HepG2 (cell line): ENCODE measurements around the gene ADARB1. TPM values are rescaled to one million over a fixed set of nuclear protein-coding genes. Genes with fewer than 3 reads are reported as not detected.

ENCODE experiments used
- ATAC-seq: fragments of 200-7000 bp; cut with Tn5 transposase; 3 replicates; pipeline ENCODE4 v1.9.1; 2020; ENCODE audit warnings: mild to moderate bottlenecking, moderate library complexity
- BruUV-seq: library from RNA; stranded (reverse); fragments of 400-500 nt; replicated peaks from 2 replicates; lab custom pipeline; 2021; lab: Mats Ljungman, UMichigan
- CTCF ChIA-PET: fragments of 300-600 bp; formaldehyde crosslinking; extraction: SDS; loops from one replicate; lab custom pipeline; 2021; ENCODE audit warnings: low total read pairs, inconsistent platforms, low intra/inter-chr PET ratio; lab: Yijun Ruan, JAX
- POLR2A ChIA-PET: fragments of 350-600 bp; sonication (Branson Sonifier 250); formaldehyde crosslinking; loops from one replicate; lab custom pipeline; 2020; ENCODE audit warnings: antibody characterized with exemption, inconsistent platforms; lab: Yijun Ruan, JAX
- DNase-seq: peaks from one replicate; pipeline ENCODE4 v3.0.0-alpha.2; 2015; ENCODE audit warnings: low spot score
- FAIRE-seq: peaks from 3 replicates; lab custom pipeline; 2011; peaks lifted over from hg19 to GRCh38; lab: Jason Lieb, UNC
- H2AFZ ChIP-seq: one replicate; pipeline ENCODE4 v1.6.1; 2011; ENCODE audit warnings: low read length, inconsistent platforms
- H3K27ac ChIP-seq: fragments of 300-600 bp; 3 replicates; pipeline ENCODE4 v1.8.0; 2011; ENCODE audit warnings: mixed run types, mild to moderate bottlenecking, mixed read lengths, low read length, inconsistent platforms; ENCODE audit not compliant: insufficient read depth; ENCODE audit errors: extremely low read length
- H3K27me3 ChIP-seq, 2 experiments: fragments of 200-600 bp in 1 of 2; 2 replicates in 1 of 2; 3 replicates in 1 of 2; pipeline versions ENCODE4 v1.6.0 to v1.8.0; 2011; ENCODE audit warnings: low read length in 2 of 2, mild to moderate bottlenecking in 2 of 2, moderate library complexity in 2 of 2, inconsistent platforms in 1 of 2; ENCODE audit not compliant: insufficient read depth in 2 of 2, control insufficient read depth in 1 of 2
- H3K36me3 ChIP-seq, 2 experiments: fragments of 200-600 bp in 1 of 2; replicated peaks in 1 of 2; 2 replicates in 1 of 2; 3 replicates in 1 of 2; pipeline versions ENCODE4 v1.5.1 to v1.8.0; 2011; ENCODE audit warnings: low read length in 2 of 2, inconsistent platforms in 1 of 2; ENCODE audit not compliant: insufficient read depth in 2 of 2, control insufficient read depth in 1 of 2
- H3K4me1 ChIP-seq: 2 replicates; pipeline ENCODE4 v1.5.1; 2012; ENCODE audit warnings: low read length, inconsistent platforms; ENCODE audit not compliant: insufficient read depth
- H3K4me2 ChIP-seq: 2 replicates; pipeline ENCODE4 v1.6.0; 2011; ENCODE audit warnings: low read depth, low read length, inconsistent platforms
- H3K4me3 ChIP-seq, 3 experiments: fragments of 200-600 bp in 1 of 3; sonication (generic), shearing (Covaris generic) in 1 of 3; replicated peaks in 1 of 3; 2 replicates each; pipeline ENCODE4 v1.5.1; 2011 to 2016; ENCODE audit warnings: low read length in 3 of 3, inconsistent platforms in 2 of 3, low read depth in 2 of 3, mild to moderate bottlenecking in 2 of 3, control low read depth in 1 of 3, mixed read lengths in 1 of 3; ENCODE audit not compliant: insufficient read depth in 1 of 3
- H3K79me2 ChIP-seq: one replicate; pipeline ENCODE4 v1.6.1; 2011; ENCODE audit warnings: low read length, inconsistent platforms; ENCODE audit not compliant: insufficient read depth
- H3K9ac ChIP-seq: 2 replicates; pipeline ENCODE4 v1.6.0; 2011; ENCODE audit warnings: mild to moderate bottlenecking, low read depth, low read length, inconsistent platforms; ENCODE audit not compliant: insufficient read depth
- H3K9me3 ChIP-seq: 2 replicates; pipeline ENCODE4 v1.5.1; 2012; ENCODE audit warnings: mild to moderate bottlenecking, low read length
- H4K20me1 ChIP-seq: 2 replicates; pipeline ENCODE4 v1.6.0; 2011; ENCODE audit warnings: inconsistent platforms, mild to moderate bottlenecking, low read length, moderate library complexity; ENCODE audit not compliant: insufficient read depth
- BRCA1 ChIP-seq: sonication (generic); formaldehyde crosslinking; IDR thresholded peaks from 2 replicates; pipeline ENCODE4 v1.4.0; 2020; ENCODE audit warnings: missing genetic modification reagents
- GPN1 ChIP-seq: sonication (generic); formaldehyde crosslinking; IDR thresholded peaks from 2 replicates; pipeline ENCODE4 v1.5.1; 2020; ENCODE audit warnings: missing genetic modification reagents, borderline replicate concordance
- KDM2A ChIP-seq: sonication (generic); formaldehyde crosslinking; IDR thresholded peaks from 2 replicates; pipeline ENCODE4 v1.4.0; 2020; ENCODE audit warnings: low read depth, missing genetic modification reagents, borderline replicate concordance
- KDM5A ChIP-seq: fragments of 200-600 bp; sonication (generic); IDR thresholded peaks from 2 replicates; pipeline ENCODE4 v1.7.0; 2018; ENCODE audit warnings: antibody characterized with exemption, mild to moderate bottlenecking, low read length, borderline replicate concordance
- KLF13 ChIP-seq: sonication (generic); formaldehyde crosslinking; IDR thresholded peaks from 2 replicates; pipeline ENCODE4 v1.4.0; 2020; ENCODE audit warnings: mild to moderate bottlenecking, missing genetic modification reagents
- MLLT10 ChIP-seq: sonication (generic); formaldehyde crosslinking; IDR thresholded peaks from 2 replicates; pipeline ENCODE4 v1.4.0; 2020; ENCODE audit warnings: missing genetic modification reagents
- RBM39 ChIP-seq: fragments of 200-400 bp; formaldehyde crosslinking; IDR thresholded peaks from one replicate; pipeline ENCODE4 v1.6.1; 2018; ENCODE audit warnings: antibody characterized with exemption, mild to moderate bottlenecking, low read depth, low read length; ENCODE audit not compliant: poor library complexity, severe bottlenecking
- RXRA ChIP-seq: sonication (generic); formaldehyde crosslinking; IDR thresholded peaks from 2 replicates; pipeline ENCODE4 v1.5.1; 2020; ENCODE audit warnings: missing genetic modification reagents
- SOX13 ChIP-seq, 3 experiments: fragments of 450-650 bp in 1 of 3; sonication (generic) in 1 of 3; formaldehyde crosslinking in 1 of 3; IDR thresholded peaks in 2 of 3; conservative IDR thresholded peaks in 1 of 3; 2 replicates each; pipeline versions ENCODE4 v1.5.0 to v1.6.1; 2016 to 2020; ENCODE audit warnings: antibody characterized with exemption in 1 of 3, mild to moderate bottlenecking in 1 of 3, missing compliant biosample characterization in 1 of 3, missing genetic modification reagents in 1 of 3, moderate library complexity in 1 of 3
- WGBS: methylation state at CpG from one replicate; pipeline ENCODE4 v1.1.6; 2017; ENCODE audit warnings: low lambda C conversion rate; 5-methylcytosine and 5-hydroxymethylcytosine counted together
- in situ Hi-C: cut with HindIII; loops from 2 replicates; pipeline ENCODE4 v1.10.0; 2017; ENCODE audit warnings: low pct_unique_long_range_greater_than_20kb; ENCODE audit not compliant: extremely low pct_ligation_motif_present
- intact Hi-C: fragments of 100-400 bp; cut with micrococcal nuclease; formaldehyde crosslinking; loops from one replicate; pipeline ENCODE4 v1.10.0; 2022; ENCODE audit not compliant: unreplicated experiment
- polyA plus RNA-seq, 8 experiments: library from polyadenylated mRNA; depleted of rRNA in 3 of 8; stranded (reverse) in 7 of 8; unstranded in 1 of 8; fragments of >200 nt; fragmentation: Illumina TruSeq in 4 of 8; extraction: Trizol in 4 of 8; gene quantifications; 2 replicates each; pipeline versions ENCODE4 v1.2.1 to v1.2.3, GENCODE V29; 2011 to 2016; ENCODE audit warnings: low read depth in 4 of 8, missing spikeins in 1 of 8, mixed read lengths in 1 of 8; ENCODE audit not compliant: insufficient read depth in 1 of 8
- total RNA-seq, 5 experiments: library from RNA; depleted of rRNA; stranded (reverse); fragments of >200 nt; fragmentation: Illumina TruSeq; extraction: Trizol; gene quantifications; 2 replicates each; pipeline ENCODE4 v1.2.3, GENCODE V29; 2016; ENCODE audit warnings: low read depth in 1 of 5
- TF ChIP-seq, protein P1 (sequence below): sonication (generic); formaldehyde crosslinking; IDR thresholded peaks from 2 replicates; pipeline ENCODE4 v1.4.0; 2020; ENCODE audit warnings: missing genetic modification reagents
- TF ChIP-seq, protein P2 (sequence below): sonication (generic); formaldehyde crosslinking; IDR thresholded peaks from 2 replicates; pipeline ENCODE4 v1.4.0; 2020; ENCODE audit warnings: low read depth, mild to moderate bottlenecking, missing genetic modification reagents
- TF ChIP-seq, protein P3 (sequence below): sonication (generic); formaldehyde crosslinking; IDR thresholded peaks from 2 replicates; pipeline ENCODE4 v1.5.0; 2020; ENCODE audit warnings: missing genetic modification reagents, mild to moderate bottlenecking, borderline replicate concordance

The ADARB1 gene
- total and polyA plus RNA-seq, 2 of the 13 experiments (the other 11 are each of a cell fraction or from before 2014, with no cell fraction given): 6.6 to 10.0 TPM

DNA sequence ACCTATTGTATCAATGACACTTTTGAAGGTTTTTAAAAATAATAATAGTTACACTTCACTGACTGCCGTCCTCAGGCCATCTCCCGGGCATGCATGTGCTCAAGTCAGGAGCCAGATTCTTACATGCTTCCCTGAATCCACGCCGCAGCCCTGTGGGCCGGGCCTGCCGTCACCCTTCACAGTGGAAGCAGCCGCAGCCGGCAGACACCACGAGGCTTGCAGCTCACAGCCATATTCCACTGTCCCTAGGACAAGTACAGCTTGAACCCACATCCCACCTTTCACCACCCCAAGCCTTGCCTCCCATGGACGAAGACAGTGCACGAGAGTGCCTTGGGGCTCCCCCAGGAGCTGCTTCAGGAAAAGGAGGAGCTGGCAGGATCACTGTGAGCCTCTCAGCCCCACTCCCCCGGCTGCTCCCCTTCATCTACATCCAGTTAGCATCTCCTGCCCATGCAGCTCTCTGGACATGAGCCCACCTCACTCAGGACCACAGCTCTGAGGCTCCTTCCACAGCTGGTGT lies 136.1 kb downstream of the ADARB1 start (continued):
- no peak for TF ChIP-seq MLLT10 (CRISPR knock-in tag)
- TF ChIP-seq KDM5A: no peak
- no peak for TF ChIP-seq KLF13 (CRISPR knock-in tag)
- TF ChIP-seq, protein P1, sequence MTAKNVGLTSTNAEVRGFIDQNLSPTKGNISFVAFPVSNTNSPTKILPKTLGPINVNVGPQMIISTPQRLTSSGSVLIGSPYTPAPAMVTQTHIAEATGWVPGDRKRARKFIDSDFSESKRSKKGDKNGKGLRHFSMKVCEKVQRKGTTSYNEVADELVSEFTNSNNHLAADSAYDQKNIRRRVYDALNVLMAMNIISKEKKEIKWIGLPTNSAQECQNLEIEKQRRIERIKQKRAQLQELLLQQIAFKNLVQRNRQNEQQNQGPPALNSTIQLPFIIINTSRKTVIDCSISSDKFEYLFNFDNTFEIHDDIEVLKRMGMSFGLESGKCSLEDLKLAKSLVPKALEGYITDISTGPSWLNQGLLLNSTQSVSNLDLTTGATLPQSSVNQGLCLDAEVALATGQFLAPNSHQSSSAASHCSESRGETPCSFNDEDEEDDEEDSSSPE (CRISPR knock-in tag): no peak
- TF ChIP-seq GPN1: no peak
- TF ChIP-seq, protein P2, sequence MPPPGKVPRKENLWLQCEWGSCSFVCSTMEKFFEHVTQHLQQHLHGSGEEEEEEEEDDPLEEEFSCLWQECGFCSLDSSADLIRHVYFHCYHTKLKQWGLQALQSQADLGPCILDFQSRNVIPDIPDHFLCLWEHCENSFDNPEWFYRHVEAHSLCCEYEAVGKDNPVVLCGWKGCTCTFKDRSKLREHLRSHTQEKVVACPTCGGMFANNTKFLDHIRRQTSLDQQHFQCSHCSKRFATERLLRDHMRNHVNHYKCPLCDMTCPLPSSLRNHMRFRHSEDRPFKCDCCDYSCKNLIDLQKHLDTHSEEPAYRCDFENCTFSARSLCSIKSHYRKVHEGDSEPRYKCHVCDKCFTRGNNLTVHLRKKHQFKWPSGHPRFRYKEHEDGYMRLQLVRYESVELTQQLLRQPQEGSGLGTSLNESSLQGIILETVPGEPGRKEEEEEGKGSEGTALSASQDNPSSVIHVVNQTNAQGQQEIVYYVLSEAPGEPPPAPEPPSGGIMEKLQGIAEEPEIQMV (CRISPR knock-in tag): no peak
- no peak for TF ChIP-seq KDM2A (CRISPR knock-in tag)
- no peak for TF ChIP-seq RBM39

DNA sequence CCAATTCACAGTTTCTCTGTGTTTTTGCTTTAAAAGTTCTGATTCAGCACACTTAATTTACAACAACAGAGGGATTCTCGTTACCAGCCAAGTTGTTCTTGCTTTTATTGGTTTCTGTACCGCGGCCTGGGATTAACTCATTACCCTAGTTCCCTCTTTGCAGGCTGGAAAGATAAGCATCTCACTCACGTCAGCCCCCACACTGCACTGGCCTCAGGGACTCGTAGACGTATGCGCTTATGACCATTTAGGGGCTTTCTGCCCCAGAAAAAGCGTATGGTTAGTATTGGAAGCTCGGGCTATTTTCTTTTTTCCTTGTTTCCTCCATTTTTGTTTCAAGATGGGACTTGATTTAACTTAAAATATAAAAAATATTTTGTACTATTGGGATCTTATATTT lies 137.3 kb downstream of the ADARB1 start:
- FAIRE-seq: no peak
- in situ Hi-C loops: no loop called here
- POLR2A ChIA-PET: no interaction called here

More for the DNA sequence above, 137.3 kb downstream of the ADARB1 start:
- CTCF ChIA-PET: no interaction called here
- TF ChIP-seq, protein P3, sequence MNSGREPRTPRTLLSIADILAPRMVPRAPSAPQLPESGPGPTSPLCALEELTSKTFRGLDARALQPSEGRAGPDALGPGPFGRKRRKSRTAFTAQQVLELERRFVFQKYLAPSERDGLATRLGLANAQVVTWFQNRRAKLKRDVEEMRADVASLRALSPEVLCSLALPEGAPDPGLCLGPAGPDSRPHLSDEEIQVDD: no peak
- TF ChIP-seq BRCA1 (CRISPR knock-in tag) (no peak), SOX13 (IDR thresholded peaks at IDR 0.05) (no peak), SOX13 (CRISPR knock-in tag; conservative IDR thresholded peaks at IDR 0.05 in 1 of 2, IDR thresholded peaks at IDR 0.05 in 1 of 2) (no peak), RXRA (CRISPR knock-in tag) (no peak)
- Histone ChIP-seq H3K9ac (no peak overlapping the region), H3K4me3 (no peak overlapping the region), H3K9me3 (no peaks in the 10 kb centered on the region), H3K79me2 (no peaks in the 10 kb centered on the region), H4K20me1 (no peaks in the 10 kb centered on the region), H3K27ac (no peak overlapping the region), H3K4me1 (no peaks in the 10 kb centered on the region), H3K27me3 (no peaks in the 10 kb centered on the region), H3K36me3 (peaks cover 0 to 1% of the 10 kb centered on the region in 2 experiments; a peak in 2 of 5 replicates), H3K4me2 (no peak overlapping the region), H2AFZ (no peak overlapping the region)
- intact Hi-C loops: no loop called here
- 89% methylated on average over 9 of the region's 9 CpGs for WGBS
- ATAC-seq (no peak), DNase-seq (no peak)
- BruUV-seq: no TSS peak
